ENCODE data around the gene APBA2.

The APBA2 gene

DNA sequence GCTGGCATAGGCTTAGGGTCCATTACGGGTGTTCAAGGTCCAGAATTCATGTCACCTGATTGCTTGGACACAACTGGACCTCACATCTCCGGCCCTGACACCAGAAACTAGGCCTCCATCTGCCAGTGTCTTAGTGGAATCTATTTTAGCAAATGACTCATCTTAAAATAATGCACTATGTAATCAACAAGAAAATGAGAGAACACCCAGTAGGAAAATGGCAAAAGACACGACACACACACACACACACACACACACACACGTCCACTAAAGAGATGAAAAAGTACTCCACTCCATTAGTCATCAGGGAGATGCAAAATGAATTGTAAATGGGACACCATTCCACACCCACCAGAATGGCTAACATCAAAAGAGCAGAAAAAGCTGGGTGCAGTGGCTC, 11.2 kb downstream of the APBA2 start:
- no peak for DNase-seq (ENCODE audit: low read depth)

DNA sequence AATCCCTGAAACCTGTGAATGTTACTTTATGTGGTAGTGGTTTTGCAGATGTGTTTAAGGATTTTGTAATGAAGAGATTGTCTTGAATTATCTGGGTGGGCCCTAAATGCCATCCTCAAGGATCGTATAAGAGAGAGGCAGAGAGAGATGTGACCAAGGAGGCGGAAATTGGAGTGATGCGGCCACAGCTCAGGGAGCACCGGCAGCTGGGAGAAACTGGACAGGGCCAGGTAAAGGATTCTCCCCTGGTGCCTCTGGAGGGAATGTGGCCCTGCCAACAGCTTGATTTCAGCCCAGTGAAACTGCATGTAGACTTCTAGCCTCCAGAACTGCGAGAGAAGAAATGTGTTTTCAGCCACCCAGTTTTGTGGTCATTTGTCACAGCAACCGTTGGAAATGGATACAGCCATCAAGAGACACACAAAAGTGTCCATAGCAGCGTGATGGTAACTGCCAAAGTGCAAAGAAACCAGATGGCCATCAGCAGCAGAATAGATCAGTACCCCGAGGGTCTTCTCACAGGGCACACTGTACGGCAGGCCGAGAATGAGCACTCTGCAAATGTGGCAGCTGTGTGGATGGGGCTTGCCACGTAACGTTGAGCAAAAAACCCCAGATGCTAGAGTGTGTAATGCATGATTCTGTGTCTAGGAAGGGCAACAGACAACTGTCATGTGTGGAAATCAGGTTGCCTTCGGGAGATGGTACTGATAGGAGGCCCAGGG, 12.2 kb downstream of the APBA2 start:
- no peak for DNase-seq (ENCODE audit: low read depth)

DNA sequence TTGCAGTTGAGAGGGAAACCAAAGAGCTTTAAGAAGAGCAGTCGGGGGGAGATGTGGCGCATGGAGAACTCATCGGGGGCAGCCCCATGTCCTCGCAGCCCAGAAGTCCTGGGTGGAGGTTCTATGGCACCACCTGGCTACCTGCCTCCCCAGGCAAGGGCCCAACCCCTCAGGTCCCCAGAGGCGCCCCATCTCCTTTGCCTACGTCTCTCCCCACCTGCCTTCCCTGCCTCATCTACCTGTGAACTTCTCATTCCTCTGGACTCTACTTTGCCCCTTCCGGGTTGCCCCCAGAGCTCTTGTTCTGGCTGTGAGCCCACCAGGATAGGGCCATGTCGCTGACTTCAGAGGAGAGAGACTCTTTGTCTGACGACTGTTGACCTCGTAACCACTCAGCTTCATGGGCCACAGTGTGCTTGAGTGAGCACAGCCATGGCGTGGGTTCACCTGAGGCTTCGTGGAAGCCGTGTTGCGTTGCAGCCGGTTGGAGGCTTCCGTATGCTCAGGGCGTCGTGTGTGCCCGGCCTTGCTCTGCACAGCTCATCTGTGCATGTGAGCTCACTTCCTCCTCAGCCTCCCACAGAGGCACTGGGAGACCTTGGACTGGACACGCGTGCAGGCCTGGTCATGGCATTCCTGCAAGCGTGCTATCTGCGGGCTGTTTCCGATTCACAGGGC, 13.4 kb downstream of the APBA2 start:
- DNase-seq (ENCODE audit: low read depth): no peak

DNA sequence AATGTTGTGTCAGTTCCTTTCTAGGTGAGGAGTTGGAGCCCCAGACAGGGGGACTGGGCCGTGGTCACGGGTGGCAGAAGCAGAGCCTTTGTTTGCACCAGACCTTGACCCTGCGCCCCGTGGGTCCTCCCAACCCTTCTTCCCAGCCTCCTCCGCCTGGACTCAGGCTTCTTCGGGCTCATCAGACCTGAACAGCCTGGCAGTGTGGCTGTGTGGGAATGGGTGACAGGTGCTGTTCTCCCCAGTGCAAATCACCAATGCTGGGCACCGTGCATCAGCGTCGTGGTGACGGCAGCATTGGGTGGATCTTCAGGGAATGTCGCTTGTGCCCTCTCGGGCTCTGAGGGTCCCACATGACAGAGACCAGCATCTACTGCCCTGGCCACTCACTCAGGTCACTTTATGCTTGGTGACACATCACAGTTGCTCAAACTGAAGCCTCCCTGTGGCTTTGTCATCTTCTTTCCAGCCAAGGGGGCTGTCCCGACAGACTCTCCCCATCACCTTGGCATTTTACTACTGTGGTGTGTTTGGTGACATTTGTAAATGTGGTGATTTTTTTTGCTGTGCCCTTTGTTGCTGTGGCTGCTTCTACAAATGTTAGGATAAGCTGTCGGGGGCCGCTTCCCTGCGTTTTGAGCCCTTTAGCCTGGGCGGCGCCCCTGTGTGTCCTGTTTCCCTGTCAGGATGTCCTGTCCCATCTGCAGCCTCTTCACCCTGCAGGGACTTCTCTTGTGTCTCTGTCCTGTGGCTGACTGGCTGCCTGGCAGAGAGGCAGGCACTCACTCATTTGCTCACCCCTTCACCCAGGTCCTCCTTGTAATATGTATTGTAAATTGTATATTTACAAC, 14.5 kb downstream of the APBA2 start:
- DNase-seq (ENCODE audit: low read depth): no peak

DNA sequence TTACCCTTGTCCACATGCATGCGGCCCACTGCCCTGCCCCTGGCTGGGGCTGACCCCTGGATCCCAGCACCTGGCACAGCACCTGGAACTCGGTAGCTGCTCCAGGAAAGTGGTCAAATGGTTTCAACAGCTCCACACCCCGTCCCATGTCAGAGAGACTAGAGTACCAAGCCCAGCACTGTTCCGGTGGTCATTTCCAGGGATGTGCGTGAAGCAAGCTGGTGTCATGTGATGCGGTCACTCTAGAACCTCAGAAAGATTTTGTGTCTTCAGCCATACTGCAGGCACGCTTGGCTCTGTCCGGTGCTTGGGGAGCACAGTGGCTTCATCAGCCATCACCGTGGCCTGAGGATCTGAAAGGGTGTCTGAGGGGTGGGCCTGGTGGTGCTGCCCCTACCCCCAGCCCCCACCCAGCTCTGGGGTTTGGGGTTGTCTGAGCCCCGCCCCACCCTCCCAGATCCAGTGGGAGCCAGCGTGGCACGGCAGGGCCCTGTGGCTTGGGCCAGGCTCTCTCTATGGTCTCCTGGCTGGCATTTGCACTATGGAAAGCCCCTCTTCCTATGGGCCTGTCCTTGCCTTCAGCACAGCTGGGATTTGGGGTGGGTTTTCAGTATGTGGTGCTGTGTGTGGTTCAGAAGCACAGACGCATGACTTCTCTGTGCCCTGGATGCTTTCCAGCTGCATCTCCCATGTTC, 15.3 kb downstream of the APBA2 start:
- DNase-seq (ENCODE audit: low read depth): no peak

DNA sequence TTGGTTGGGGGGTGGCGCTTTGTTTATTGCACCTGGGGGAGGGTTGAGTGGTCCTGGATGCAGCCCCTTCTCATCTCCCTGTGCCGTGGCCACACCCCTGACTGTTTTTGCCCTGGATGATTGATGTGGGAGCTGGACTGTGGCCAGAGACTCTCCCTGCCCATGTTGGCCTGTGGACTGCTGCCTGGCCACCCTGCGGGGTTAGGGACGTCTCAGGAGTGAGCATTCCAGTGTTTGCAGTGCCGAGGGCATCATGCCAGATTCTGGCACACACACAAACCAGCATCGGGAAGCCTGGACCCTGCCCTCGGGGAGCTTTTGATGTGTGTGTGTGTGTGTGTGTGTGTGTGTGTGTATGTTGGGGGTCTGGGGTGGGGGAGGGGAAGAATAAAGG, 15.8 kb downstream of the APBA2 start:
- no peak for DNase-seq (ENCODE audit: low read depth)

DNA sequence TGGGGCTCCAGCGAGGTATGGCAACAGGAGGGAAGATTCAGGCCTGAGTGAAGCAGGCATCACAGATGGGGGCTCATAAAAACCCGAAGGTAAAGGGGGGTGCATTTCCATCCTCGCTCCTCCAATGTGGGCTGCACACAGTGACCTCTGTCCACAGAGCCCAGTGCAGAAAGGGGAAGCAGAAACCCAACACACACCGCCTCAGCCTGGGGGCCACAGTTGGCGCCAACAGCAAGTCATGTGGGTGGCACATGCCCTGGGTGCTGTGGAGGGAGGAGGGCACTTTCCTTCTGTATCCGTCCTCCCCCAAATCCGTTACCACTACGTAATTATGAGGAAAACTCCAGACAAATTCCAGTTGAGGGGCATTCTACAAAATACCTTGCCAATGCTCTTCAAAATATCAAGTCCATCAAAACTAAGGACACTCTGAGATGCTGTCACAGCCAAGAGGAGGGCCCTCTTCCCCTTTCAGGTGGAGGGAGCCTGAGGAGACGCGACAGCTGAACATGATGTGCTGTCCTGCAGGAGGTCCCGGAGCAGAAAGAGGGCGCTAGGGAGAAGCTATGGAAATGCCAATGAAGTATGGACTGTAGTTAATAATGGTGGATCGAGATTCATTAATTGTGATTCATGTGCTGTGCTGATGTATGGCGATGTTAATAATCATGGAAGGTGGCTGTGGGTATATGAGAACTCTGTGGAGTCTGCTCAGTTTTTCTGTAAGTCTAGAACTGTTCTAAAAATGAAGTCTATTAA, 16.4 kb downstream of the APBA2 start:
- DNase-seq (ENCODE audit: low read depth): no peak

DNA sequence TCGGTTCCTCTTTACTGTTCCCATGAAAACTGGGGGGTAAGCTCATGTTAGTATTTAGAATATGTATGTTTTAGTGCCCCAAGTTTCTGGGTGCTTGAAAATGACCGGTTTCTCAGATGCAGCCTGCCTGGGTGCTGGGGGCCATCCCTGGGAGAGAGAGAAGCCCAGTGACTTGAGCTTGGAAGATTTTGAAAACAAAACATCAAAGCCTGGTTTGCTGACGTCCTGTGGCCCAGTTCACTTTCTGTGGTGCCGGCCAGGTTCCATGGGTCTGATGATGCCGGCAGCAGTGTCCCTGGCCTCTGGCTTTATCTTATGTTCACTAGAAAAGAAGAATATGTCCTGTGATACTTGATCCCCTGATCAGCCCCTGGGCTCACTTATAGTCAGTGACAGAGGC, 17.1 kb downstream of the APBA2 start:
- no peak for DNase-seq (ENCODE audit: low read depth)

DNA sequence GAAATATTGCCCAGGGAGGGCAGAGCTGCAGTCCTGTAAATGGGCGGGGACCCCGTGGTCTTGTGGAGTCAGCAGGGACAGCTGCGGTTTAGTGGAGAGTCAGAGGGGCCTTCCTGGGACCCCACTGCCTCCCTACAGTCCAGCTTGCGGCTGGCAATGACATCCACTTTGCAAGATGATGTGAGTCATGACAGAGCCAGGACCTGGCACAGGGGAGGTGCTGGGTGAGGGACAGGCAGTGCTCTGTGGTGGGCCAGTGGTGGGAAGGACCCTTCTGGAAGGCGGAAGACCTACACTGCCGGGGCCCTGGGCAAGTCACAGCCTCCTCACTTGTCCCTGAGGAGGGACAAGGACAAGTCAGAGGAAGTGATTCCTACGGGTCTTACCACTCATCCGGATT, 17.8 kb downstream of the APBA2 start:
- DNase-seq (ENCODE audit: low read depth): no peak

DNA sequence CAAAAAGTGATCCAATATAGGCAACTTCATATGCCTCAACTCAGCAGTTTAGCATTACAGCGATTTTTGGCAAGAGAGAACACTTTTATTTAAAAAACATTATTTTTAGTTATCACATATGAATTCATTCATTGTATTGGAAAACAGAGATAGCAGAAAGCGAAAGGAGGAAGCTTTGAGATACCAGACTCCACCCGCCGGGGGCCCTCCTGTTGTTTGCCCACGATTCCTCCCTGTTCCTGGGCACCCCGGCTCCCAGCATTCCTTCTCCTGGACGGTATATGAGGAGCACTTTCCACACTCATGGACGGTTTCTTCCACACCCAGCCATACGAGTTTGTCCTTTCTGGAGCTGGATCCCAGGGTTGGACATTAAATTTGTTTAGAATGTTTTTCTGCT, 18.2 kb downstream of the APBA2 start:
- no peak for DNase-seq (ENCODE audit: low read depth)

DNA sequence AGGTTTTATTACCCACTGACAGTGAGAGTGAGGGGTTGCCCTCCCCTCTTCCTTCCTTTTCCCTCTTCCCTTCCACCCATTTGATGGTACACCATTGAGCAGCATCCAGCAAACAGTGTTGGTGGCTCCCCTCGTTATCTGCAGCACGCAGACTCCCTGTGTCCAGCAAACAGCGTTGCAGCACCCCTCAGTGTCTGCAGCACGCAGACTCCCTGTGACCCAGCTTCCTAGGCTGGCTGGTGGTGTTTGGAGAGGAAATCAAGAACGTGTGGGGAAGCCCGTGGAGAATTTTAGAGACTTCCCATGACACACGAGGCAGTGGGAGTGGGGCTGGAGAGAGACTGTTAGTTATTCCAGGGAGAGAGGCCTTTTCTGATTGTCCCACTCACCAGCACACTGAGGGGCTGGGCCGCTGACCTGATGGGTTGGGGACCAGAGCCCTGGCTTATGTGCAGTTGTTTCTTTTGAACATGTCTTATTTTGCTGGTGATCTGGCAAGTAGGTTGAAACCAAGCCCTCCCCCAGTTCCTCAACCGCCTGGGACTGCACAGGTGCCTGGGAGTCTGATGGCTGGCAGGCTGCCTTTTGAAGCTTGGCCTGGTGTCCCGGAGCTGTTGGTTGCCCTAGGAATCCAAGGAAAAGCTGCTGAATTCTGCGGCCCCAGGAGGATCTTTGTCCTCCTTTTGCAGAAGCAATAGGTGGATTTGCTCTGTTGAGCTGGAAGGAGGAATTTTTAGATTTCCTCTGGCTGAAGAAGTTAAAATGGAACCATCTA, 19.0 kb downstream of the APBA2 start:
- no peak for DNase-seq (ENCODE audit: low read depth)

DNA sequence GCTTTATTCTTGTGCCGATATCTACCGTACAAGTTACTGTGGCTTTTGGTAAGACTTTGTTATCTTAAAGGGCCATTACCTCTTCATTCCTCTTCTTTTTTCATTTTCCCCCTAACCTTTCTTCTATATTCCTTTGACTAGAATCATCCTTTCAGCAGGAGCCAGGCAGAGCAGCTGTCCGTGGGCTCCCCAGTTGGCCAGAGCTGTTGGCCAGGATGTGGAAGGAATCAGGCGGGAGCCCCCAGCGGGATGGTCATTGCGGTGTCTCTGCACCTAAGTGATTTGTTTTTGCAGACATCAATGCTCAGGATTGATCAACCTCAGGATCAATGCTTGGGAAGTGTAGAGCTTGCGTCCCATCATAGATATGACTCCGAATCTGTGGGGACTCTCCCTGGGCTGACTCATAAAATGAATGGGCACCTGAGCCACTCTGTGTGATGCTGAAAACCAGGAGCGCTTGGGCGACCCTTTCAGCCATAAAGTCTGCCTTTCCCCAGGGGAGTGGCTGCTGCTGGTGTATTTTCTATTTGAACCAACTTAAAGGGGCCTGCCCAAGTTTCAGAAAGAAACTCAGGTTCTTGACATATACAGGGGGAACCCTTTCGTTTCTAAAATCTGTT, 21.7 kb downstream of the APBA2 start:
- no peak for DNase-seq (ENCODE audit: low read depth)

DNA sequence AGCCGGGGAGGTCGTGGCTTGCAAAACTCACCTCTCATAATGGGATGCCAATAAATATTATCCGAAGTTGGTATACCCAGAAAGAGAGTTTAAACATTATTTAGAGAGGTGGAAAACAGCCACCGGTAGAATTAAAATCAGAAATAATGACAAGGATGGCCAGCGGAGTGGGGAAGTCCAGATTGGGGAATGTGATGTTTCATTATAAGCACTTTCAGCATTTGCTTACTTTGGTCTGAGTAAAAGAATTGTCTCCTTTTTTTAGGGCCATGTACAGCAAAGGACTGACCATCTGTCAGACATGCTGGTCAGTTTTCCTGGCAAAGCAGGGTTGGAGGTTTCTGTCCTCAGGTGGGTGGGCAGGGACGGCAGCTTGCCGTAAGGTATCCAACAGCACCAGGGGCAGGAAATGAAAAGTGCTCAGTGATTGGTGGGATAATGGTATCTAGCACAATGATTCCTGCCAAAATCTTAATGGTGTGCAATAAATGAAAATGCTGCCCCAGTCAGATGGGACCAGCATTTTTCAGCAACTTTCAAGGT, 24.3 kb downstream of the APBA2 start:
- no peak for DNase-seq (ENCODE audit: low read depth)

DNA sequence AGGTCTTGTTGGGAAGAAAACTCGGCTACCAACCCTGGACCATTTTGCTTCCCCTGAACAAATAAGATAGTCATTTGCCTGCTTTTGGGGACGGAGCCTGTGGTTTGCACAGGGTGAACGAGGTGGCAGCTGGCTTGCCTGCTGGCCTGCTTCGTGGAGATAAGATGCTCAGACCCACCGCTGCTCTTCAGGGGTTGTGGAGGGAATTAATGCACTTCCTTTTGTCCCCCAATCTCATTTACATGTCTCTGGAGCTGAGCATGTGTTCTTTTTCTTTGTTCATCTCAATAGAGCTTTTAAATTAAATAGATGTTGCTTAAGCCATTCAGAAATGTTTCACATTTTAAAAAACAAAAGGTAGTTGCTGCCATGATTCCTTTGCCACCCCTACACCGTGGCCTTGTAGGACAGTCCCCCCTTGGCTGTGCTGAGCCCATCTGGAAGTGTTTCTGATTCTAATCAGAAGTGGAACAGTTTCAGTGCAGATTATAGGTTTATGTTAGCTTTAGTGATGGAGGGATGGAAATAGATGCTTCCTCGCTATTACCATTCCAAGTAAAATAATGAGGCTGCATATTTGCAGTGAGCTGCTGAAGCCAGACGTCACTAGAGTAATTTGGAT, 25.6 kb downstream of the APBA2 start:
- no peak for DNase-seq (ENCODE audit: low read depth)

DNA sequence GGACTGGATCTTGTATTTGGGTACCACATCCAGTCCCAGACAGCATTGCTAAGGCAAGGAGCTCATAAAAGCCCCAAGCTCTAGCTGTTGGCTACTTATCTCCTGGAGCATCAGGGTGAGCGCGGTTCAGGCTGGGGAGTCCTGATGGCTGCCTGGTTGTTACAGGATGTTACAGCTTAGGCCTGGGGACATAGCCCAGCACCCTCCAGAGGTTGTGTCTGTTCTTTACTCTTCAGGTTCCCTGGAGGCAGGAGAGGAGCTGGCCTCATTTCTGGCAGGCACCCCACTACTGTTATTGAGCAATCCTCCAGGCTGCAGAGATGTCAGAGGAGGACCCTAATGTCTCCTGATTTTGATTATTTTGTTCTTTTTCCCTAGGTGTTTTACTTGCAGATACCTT, 26.6 kb downstream of the APBA2 start:
- DNase-seq (ENCODE audit: low read depth): no peak

DNA sequence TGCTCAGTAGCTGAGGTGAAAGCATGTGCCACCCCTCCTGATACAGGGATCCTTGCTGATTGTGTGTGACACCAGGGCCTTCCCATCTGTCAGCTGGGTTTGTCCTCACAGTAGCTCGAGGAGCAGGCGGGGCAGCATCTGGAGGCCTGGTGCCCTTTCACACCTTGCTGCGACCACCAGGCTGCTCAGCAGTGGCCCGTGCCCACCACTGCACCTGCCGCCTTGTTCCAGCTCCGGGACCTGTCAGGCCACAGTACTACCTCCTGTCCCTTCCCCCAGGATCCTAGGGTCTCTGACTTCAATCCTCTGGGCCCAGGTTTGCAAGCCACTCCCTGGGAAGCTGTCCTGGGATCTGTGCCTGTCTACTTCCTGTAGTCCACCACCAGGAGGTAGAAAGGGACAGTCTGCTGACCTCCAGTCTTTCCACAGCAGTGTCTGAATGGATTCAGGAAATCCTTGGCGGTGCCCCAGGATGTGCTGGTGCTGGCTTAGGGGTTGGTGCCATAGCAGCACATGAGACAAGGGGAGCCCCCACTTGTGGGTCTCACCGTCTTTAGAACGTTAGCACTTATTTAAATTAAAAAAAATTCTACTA, 27.5 kb downstream of the APBA2 start:
- DNase-seq (ENCODE audit: low read depth): no peak

DNA sequence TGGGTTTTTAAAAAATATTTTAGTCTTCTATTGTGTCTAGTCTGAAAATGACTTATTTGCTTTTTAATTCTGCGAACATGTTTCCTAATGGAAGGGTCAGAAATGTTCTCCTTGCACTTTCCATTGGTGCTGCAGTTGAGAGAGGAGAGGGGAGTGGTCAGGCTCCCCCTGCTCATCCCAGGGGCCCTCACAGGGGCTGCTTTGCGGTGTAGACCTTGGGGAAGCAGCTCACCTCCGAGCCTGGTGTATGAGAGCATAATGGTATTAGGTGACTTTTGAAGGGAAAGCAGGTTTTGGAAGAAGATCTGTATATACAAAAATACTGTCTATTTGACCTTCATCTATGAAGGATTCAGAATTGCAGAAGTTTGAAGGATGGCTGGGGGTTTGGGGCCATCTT, 28.3 kb downstream of the APBA2 start:
- DNase-seq (ENCODE audit: low read depth): no peak

DNA sequence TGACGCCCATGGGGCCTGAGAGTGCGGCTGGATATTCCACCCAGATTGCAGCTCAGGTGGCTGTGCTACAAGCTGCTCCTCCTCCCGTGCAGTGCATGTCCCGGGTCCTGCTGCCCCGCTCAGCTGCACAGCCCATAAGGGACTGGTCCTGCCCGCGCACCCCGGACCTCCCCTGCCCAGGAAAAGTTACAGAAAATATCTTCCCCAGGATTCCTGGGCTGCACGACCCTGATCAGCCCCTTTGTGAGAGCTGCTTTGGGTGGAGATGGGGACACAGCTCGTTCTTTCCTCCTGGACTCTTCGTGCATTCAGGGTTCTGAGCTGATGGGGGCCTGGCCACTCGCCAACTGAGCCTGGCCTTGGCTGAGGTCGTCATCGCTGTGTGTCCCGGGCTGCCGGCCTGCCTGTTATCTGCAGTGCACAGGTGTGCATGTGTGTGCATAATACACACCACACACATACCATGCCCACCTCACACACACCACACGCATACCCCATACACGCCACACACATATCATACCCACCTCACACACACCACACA, 28.8 kb downstream of the APBA2 start:
- no peak for DNase-seq (ENCODE audit: low read depth)

Measured in stimulated activated CD8-positive, alpha-beta memory T cell treated with anti-CD3 and anti-CD28 coated beads, Interleukin-15, amount 100 ng/mL, for 1 hour (primary cell).